H9 (cell line): ENCODE results near the gene FAM83F. TPM values are rescaled to one million over a fixed set of nuclear protein-coding genes. Genes with fewer than 3 reads are reported as not detected.

ENCODE experiments used
- DNase-seq: peaks from one replicate; pipeline ENCODE4 v3.0.0-alpha.2; 2017
- H2AFZ ChIP-seq: one replicate; pipeline ENCODE4 v1.6.1; 2013; ENCODE audit warnings: mild to moderate bottlenecking, low read length, control low read depth, moderate library complexity
- H2AK5ac ChIP-seq: 2 replicates; pipeline ENCODE4 v1.6.1; 2013; ENCODE audit warnings: low read length, control low read depth, mixed read lengths; ENCODE audit not compliant: insufficient read length
- H2BK120ac ChIP-seq: one replicate; pipeline ENCODE4 v1.6.1; 2013; ENCODE audit warnings: low read depth, mild to moderate bottlenecking, low read length, control low read depth, inconsistent platforms; ENCODE audit not compliant: poor library complexity, severe bottlenecking
- H2BK12ac ChIP-seq: 2 replicates; pipeline ENCODE4 v1.6.1; 2013; ENCODE audit warnings: low read length, control low read depth, mixed read lengths, low read depth; ENCODE audit not compliant: insufficient read length
- H2BK15ac ChIP-seq: 2 replicates; pipeline ENCODE4 v1.6.1; 2013; ENCODE audit warnings: low read depth, low read length, control low read depth
- H2BK20ac ChIP-seq: one replicate; pipeline ENCODE4 v1.6.1; 2013; ENCODE audit warnings: low read depth, mild to moderate bottlenecking, low read length, control low read depth, inconsistent platforms; ENCODE audit not compliant: poor library complexity, severe bottlenecking
- H2BK5ac ChIP-seq: 2 replicates; pipeline ENCODE4 v1.6.1; 2013; ENCODE audit warnings: low read length, control low read depth, mixed read lengths; ENCODE audit not compliant: insufficient read length
- H3K14ac ChIP-seq: 2 replicates; pipeline ENCODE4 v1.6.1; 2013; ENCODE audit warnings: low read length, control low read depth; ENCODE audit not compliant: insufficient read depth
- H3K18ac ChIP-seq: 2 replicates; pipeline ENCODE4 v1.6.1; 2013; ENCODE audit warnings: low read depth, mild to moderate bottlenecking, mixed read lengths, low read length, control low read depth; ENCODE audit not compliant: insufficient read length
- H3K23ac ChIP-seq: 2 replicates; pipeline ENCODE4 v1.6.1; 2013; ENCODE audit warnings: low read length, control low read depth, mixed read lengths, low read depth; ENCODE audit not compliant: insufficient read length
- H3K23me2 ChIP-seq: 2 replicates; pipeline ENCODE4 v1.6.1; 2013; ENCODE audit warnings: low read depth, mild to moderate bottlenecking, mixed read lengths, low read length, control low read depth; ENCODE audit not compliant: insufficient read length, poor library complexity, severe bottlenecking
- H3K27ac ChIP-seq: 2 replicates; pipeline ENCODE4 v1.5.1; 2013; ENCODE audit warnings: low read length, control low read depth, mixed read lengths, low read depth; ENCODE audit not compliant: insufficient read length
- H3K27me3 ChIP-seq: 2 replicates; pipeline ENCODE4 v1.6.1; 2013; ENCODE audit warnings: low read length, control low read depth, inconsistent platforms; ENCODE audit not compliant: insufficient read depth
- H3K4ac ChIP-seq: 2 replicates; pipeline ENCODE4 v1.6.1; 2013; ENCODE audit warnings: low read depth, mild to moderate bottlenecking, control low read depth, inconsistent platforms, low read length, moderate library complexity
- H3K4me1 ChIP-seq: 2 replicates; pipeline ENCODE4 v1.6.1; 2013; ENCODE audit warnings: low read length, control low read depth, inconsistent platforms; ENCODE audit not compliant: insufficient read depth
- H3K4me2 ChIP-seq: 2 replicates; pipeline ENCODE4 v1.6.1; 2013; ENCODE audit warnings: low read length, control low read depth, mixed read lengths; ENCODE audit not compliant: insufficient read length, insufficient read depth
- H3K56ac ChIP-seq: 2 replicates; pipeline ENCODE4 v1.6.1; 2013; ENCODE audit warnings: low read depth, mild to moderate bottlenecking, mixed read lengths, low read length, control low read depth; ENCODE audit not compliant: insufficient read length
- H3K79me1 ChIP-seq: 2 replicates; pipeline ENCODE4 v1.6.1; 2013; ENCODE audit warnings: low read depth, mild to moderate bottlenecking, moderate library complexity, low read length, control low read depth, inconsistent platforms; ENCODE audit not compliant: insufficient read depth, poor library complexity, severe bottlenecking
- H3K79me2 ChIP-seq: 2 replicates; pipeline ENCODE4 v1.6.1; 2013; ENCODE audit warnings: low read length, control low read depth, inconsistent platforms; ENCODE audit not compliant: insufficient read depth
- H3K9ac ChIP-seq: 2 replicates; pipeline ENCODE4 v1.6.1; 2013; ENCODE audit warnings: low read length, control low read depth, mixed read lengths; ENCODE audit not compliant: insufficient read length; ENCODE audit errors: extremely low read depth
- H3K9me3 ChIP-seq: one replicate; pipeline ENCODE4 v1.6.1; 2013; ENCODE audit warnings: low read depth, low read length, inconsistent platforms; ENCODE audit not compliant: control insufficient read depth
- H3T11ph ChIP-seq: one replicate; pipeline ENCODE4 v1.6.1; 2013; ENCODE audit warnings: mild to moderate bottlenecking, low read length, control low read depth, inconsistent platforms
- H4K20me1 ChIP-seq: one replicate; pipeline ENCODE4 v1.6.1; 2013; ENCODE audit not compliant: control insufficient read depth, insufficient read length, insufficient read depth
- H4K5ac ChIP-seq: 2 replicates; pipeline ENCODE4 v1.6.1; 2013; ENCODE audit warnings: low read depth, mild to moderate bottlenecking, mixed read lengths, low read length, control low read depth; ENCODE audit not compliant: insufficient read length
- H4K8ac ChIP-seq: replicated peaks from 2 replicates; pipeline ENCODE4 v1.6.1; 2013; ENCODE audit warnings: low read length, control low read depth, mixed read lengths, low read depth; ENCODE audit not compliant: insufficient read length
- H4K91ac ChIP-seq: 2 replicates; pipeline ENCODE4 v1.6.1; 2013; ENCODE audit warnings: low read depth, mild to moderate bottlenecking, moderate library complexity, mixed read lengths, low read length, control low read depth; ENCODE audit not compliant: insufficient read length
- H3K27ac Mint-ChIP-seq, 3 experiments: 2 replicates in 2 of 3; 3 replicates in 1 of 3; pipeline ENCODE4 v1.8.0; 2020 to 2021; ENCODE audit warnings: mixed read lengths in 3 of 3, mild to moderate bottlenecking in 1 of 3, moderate library complexity in 1 of 3
- H3K27me3 Mint-ChIP-seq: 2 replicates; pipeline ENCODE4 v1.8.0; 2021; ENCODE audit warnings: low read depth, mild to moderate bottlenecking, moderate library complexity, mixed read lengths
- H3K36me3 Mint-ChIP-seq, 3 experiments: 2 replicates in 2 of 3; 3 replicates in 1 of 3; pipeline ENCODE4 v1.8.0; 2020 to 2021; ENCODE audit warnings: low read depth in 3 of 3, mixed read lengths in 3 of 3; ENCODE audit not compliant: insufficient read depth in 1 of 3
- H3K4me1 Mint-ChIP-seq, 2 experiments: 2 replicates each; pipeline ENCODE4 v1.8.0; 2020; ENCODE audit warnings: mixed read lengths in 2 of 2
- H3K4me3 Mint-ChIP-seq, 2 experiments: 2 replicates in 1 of 2; 3 replicates in 1 of 2; pipeline ENCODE4 v1.8.0; 2020 to 2021; ENCODE audit warnings: mild to moderate bottlenecking in 2 of 2, mixed read lengths in 2 of 2, moderate library complexity in 1 of 2
- H3K9me3 Mint-ChIP-seq, 2 experiments: 2 replicates in 1 of 2; 3 replicates in 1 of 2; pipeline ENCODE4 v1.8.0; 2020; ENCODE audit warnings: mild to moderate bottlenecking in 2 of 2, mixed read lengths in 2 of 2, moderate library complexity in 1 of 2
- CTCF ChIP-seq: fragments of 200-600 bp; sonication (generic); conservative IDR thresholded peaks from 3 replicates; pipeline ENCODE4 v1.8.0; 2021; ENCODE audit warnings: antibody characterized with exemption, mild to moderate bottlenecking
- WGBS: extraction: QIAGEN DNeasy Blood & Tissue Kit; methylation state at CpG from one replicate; pipeline ENCODE4 v1.1.7; 2013; ENCODE audit warnings: missing lambda C conversion rate, low lambda C conversion rate, mixed read lengths; ENCODE audit not compliant: insufficient read length; ENCODE audit errors: extremely low coverage; 5-methylcytosine and 5-hydroxymethylcytosine counted together
- total RNA-seq: library from RNA; stranded (reverse); gene quantifications from 2 replicates; pipeline ENCODE4 v1.2.1, GENCODE V29; 2021

The FAM83F gene
- total RNA-seq, 1 experiment from 2014 or later = 17.4 TPM

- Histone ChIP-seq H2BK12ac (no peak overlapping the region), H3K4me1 (no peaks in the 10 kb centered on the region), H2AK5ac (no peak overlapping the region), H2BK5ac (no peak overlapping the region), H4K8ac (no peak overlapping the region), H2BK120ac (no peak overlapping the region), H2BK15ac (no peak overlapping the region), H3K27ac (no peak overlapping the region), H3K18ac (no peak overlapping the region), H3K23me2 (no peaks in the 10 kb centered on the region), H3K79me1 (no peaks in the 10 kb centered on the region), H4K5ac (no peak overlapping the region), H2AFZ (no peak overlapping the region), H3K27me3 (no peaks in the 10 kb centered on the region), H3K9ac (no peak overlapping the region), H3K14ac (no peak overlapping the region; the same call in 1 of the 2 replicates), H4K91ac (no peak overlapping the region), H3K23ac (no peak overlapping the region), H3K79me2 (no peaks in the 10 kb centered on the region), H2BK20ac (no peak overlapping the region), H3K4me2 (no peak overlapping the region), H3T11ph (no peak overlapping the region), H3K9me3 (no peaks in the 10 kb centered on the region), H3K56ac (no peak overlapping the region), H4K20me1 (no peaks in the 10 kb centered on the region), H3K4ac (no peak overlapping the region)
- no peak for TF ChIP-seq CTCF
- Mint-ChIP-seq H3K36me3 (no peaks in the 10 kb centered on the region), H3K27me3 (peaks cover 90% of the 10 kb centered on the region), H3K4me1 (peaks cover 6 to 12% of the 10 kb centered on the region in 2 experiments; a peak in 3 of 4 replicates), H3K27ac (no peak overlapping the region), H3K9me3 (no peaks in the 10 kb centered on the region), H3K4me3 (no peak overlapping the region)
- no peak for DNase-seq
- no CpG with 5 or more reads among the region's 10 CpGs for WGBS
Measured at GRCh38 chr22:39988386-39989114, 6.2 kb upstream of the FAM83F start.
